ENCODE results near the gene RAD51D. TPM values are rescaled to one million over a fixed set of nuclear protein-coding genes. Genes with fewer than 3 reads are reported as not detected.
A peak's percentile ranks its signal among the peaks of the same experiment; 100 is the strongest.

Gene RAD51D
- total RNA-seq, 2 donors from 2014 or later, result 6.1 to 17.3 TPM

DNA sequence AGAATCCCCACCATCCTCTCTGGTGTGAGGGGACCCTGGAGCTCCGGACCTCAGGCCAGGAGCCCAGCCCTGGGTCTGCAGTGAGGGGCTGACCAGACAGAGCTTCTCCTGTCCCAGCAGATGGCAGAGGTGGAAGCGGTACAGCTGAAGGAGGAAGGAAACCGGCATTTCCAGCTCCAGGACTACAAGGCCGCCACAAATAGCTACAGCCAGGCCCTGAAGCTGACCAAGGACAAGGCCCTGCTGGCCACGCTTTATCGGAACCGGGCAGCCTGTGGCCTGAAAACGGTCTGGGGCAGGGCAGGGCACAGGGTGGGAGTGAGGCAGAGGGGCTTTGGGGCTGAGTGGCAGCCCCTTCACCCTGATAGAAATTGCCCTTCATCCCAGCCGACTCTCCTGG is 28.5 kb upstream of the RAD51D start:
- no peaks in the 10 kb centered on the region for H3K36me3 ChIP-seq
- DNase-seq, result no peak
- intact Hi-C loops (cut with DNase I), result no loop called here
- no peaks in the 10 kb centered on the region for H3K9me3 ChIP-seq
- H3K4me3 ChIP-seq, result no peak overlapping the region
- no peak overlapping the region for H3K27ac ChIP-seq
- TF ChIP-seq, protein P1, sequence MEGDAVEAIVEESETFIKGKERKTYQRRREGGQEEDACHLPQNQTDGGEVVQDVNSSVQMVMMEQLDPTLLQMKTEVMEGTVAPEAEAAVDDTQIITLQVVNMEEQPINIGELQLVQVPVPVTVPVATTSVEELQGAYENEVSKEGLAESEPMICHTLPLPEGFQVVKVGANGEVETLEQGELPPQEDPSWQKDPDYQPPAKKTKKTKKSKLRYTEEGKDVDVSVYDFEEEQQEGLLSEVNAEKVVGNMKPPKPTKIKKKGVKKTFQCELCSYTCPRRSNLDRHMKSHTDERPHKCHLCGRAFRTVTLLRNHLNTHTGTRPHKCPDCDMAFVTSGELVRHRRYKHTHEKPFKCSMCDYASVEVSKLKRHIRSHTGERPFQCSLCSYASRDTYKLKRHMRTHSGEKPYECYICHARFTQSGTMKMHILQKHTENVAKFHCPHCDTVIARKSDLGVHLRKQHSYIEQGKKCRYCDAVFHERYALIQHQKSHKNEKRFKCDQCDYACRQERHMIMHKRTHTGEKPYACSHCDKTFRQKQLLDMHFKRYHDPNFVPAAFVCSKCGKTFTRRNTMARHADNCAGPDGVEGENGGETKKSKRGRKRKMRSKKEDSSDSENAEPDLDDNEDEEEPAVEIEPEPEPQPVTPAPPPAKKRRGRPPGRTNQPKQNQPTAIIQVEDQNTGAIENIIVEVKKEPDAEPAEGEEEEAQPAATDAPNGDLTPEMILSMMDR (IDR thresholded peaks at IDR 0.05), result no peak
- H3K9ac ChIP-seq (ENCODE audit: low read depth in 2 of 2, low read length in 2 of 2), result no peak overlapping the region
- no peaks in the 10 kb centered on the region for H3K27me3 ChIP-seq
- H3K4me1 ChIP-seq, result no peaks in the 10 kb centered on the region

DNA sequence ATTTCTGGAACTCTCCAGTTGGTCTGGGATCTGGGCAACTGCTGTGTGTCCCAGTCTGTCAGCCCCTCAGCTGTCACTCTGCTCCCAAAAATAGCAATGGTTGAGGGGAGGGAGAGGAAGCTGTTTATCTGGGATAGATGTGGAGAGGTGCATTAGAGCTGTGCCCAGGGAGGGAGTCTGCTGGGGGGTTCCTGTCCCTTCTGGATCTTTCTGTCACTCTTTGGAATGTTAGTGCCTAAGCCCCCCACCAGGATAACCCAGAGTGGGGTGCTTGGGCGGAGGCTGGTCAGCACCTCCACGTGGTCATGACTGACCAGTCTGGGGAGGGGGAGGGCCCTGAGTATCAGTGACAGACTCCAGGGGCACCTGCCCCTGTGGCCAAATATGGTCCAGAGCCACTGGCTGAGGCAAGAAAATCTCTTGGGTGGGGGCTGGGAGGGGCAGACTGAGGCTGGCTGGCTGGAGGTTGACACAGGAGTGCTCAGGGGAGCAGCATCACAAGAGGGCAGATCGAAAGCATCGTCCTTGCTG is 27.8 kb upstream of the RAD51D start, which contains the start of gene UNC45B:
Gene UNC45B (plus strand): TSS at position 443 of the 531 bp plus-strand sequence. CDS start 447 bp downstream, outside the sequence.
- Histone ChIP-seq H3K27me3 (no peaks in the 10 kb centered on the region), H3K4me3 (no peak within 1 kb of the TSS), H3K27ac (no peak within 1 kb of the TSS), H3K36me3 (no peaks in the 10 kb centered on the region), H3K9me3 (no peaks in the 10 kb centered on the region), H3K9ac (ENCODE audit: low read depth in 2 of 2, low read length in 2 of 2) (no peak within 1 kb of the TSS), H3K4me1 (no peaks in the 10 kb centered on the region)
- DNase-seq, result no peak
- intact Hi-C loops (cut with DNase I), result no loop called here
- TF ChIP-seq, protein P1 (IDR thresholded peaks at IDR 0.05), result no peak

DNA sequence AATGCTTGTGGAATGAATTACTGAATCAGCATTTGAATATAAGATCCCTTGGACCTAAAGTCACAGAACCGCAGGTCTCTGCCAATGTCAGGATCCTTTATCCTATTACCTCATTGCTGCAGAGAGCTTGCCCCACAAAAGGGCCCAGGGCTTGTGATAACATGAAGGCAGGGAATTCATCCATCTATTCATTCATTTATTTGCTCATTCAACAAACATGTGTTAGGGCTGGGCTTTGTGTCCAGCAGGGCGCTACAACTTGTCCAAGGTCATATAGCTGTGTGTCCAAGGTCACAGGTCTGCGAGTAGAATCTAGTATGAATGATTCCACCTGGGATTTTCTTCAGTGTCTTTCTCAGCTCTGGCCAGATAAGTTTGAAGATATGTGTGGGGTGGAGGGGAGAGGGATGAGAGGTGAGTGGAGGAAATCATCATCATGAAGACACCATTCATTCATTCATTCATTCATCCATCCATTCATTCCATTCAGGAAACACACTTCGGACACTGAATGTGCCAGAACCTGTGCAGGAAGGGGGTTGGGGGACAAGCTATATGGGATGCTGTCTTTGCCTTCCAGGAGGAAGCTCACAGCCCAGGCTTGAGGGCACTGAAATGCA is 26.7 kb upstream of the RAD51D start:
- H3K9ac ChIP-seq (ENCODE audit: low read depth in 2 of 2, low read length in 2 of 2), result no peak overlapping the region
- no peaks in the 10 kb centered on the region for H3K36me3 ChIP-seq
- no peaks in the 10 kb centered on the region for H3K4me1 ChIP-seq
- intact Hi-C loops (cut with DNase I), result no loop called here
- H3K9me3 ChIP-seq, result no peaks in the 10 kb centered on the region
- H3K27me3 ChIP-seq, result no peaks in the 10 kb centered on the region
- TF ChIP-seq, protein P1 (IDR thresholded peaks at IDR 0.05), result no peak
- no peak overlapping the region for H3K4me3 ChIP-seq
- no peak for DNase-seq
- H3K27ac ChIP-seq, result no peak overlapping the region

DNA sequence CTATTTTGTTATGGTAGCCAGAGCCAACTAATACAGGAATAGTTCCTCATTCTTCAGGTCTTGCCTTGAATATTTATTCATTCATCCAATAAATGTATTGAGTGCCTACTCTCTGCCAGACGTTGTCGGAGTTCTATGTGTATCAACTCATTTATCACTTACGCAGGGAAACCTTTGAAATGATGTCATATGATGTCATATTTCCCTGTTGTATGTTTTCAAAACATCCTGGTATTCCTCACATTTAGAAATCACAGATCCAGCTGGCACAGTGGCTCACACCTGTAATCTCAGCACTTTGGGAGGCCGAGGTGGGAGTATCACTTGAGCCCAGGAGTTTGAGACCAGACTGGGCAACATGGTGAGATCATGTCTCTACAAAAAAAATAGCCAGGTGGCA is 25.2 kb upstream of the RAD51D start:
- Histone ChIP-seq H3K9ac (ENCODE audit: low read depth in 2 of 2, low read length in 2 of 2) (no peak overlapping the region), H3K27me3 (no peaks in the 10 kb centered on the region), H3K4me1 (no peaks in the 10 kb centered on the region), H3K36me3 (no peaks in the 10 kb centered on the region), H3K4me3 (no peak overlapping the region), H3K9me3 (no peaks in the 10 kb centered on the region), H3K27ac (no peak overlapping the region)
- DNase-seq, result no peak
- intact Hi-C loops (cut with DNase I), result no loop called here
- TF ChIP-seq, protein P1 (IDR thresholded peaks at IDR 0.05), result no peak

DNA sequence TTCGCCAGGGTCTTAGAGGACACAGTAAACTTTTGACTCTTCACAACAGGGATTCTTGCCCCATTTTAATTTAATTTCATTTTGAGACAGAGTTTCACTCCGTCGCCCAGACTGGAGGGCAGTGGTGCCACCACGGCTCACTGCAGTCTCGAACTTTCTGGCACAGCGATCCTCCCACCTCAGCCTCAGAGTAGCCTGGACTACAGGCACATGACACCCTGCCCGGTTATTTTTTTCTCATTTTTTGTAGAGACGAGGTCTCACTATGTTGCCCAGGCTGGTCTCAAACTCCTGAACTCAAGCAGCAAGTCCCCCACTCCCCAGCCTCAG is 22.8 kb upstream of the RAD51D start:
- TF ChIP-seq, protein P1 (IDR thresholded peaks at IDR 0.05), result no peak
- intact Hi-C loops (cut with DNase I), result no loop called here
- no peaks in the 10 kb centered on the region for H3K9me3 ChIP-seq
- H3K4me3 ChIP-seq, result no peak overlapping the region
- peak overlapping the region in 1 of 2 donors; percentile 91 for H3K9ac ChIP-seq (ENCODE audit: low read depth in 2 of 2, low read length in 2 of 2)
- no peaks in the 10 kb centered on the region for H3K27me3 ChIP-seq
- H3K27ac ChIP-seq, result no peak overlapping the region
- no peaks in the 10 kb centered on the region for H3K4me1 ChIP-seq
- no peak for DNase-seq
- no peaks in the 10 kb centered on the region for H3K36me3 ChIP-seq

All from colonic mucosa (tissue), 4 donors.